GM18858 (cell line): ENCODE data around the gene EXTL1.

Experiments
- ATAC-seq: cut with Tn5 transposase; IDR thresholded peaks from one replicate; pipeline ENCODE4 v1.9.1; 2021; ENCODE audit not compliant: unreplicated experiment

EXTL1 gene

GRCh38 chr1:26041978-26042377 lies 20.4 kb downstream of the EXTL1 start:
- no peak for ATAC-seq

GRCh38 chr1:26043765-26044164 lies 22.2 kb downstream of the EXTL1 start:
- ATAC-seq, result no peak

- ATAC-seq, result no peak
Observed at GRCh38 chr1:26044414-26044813, 22.8 kb downstream of the EXTL1 start.

GRCh38 chr1:26044971-26045721 lies 23.6 kb downstream of the EXTL1 start:
- ATAC-seq, result no peak

GRCh38 chr1:26045722-26046245 lies 24.2 kb downstream of the EXTL1 start, which contains the start of gene SLC30A2:
SLC30A2 (minus strand) TSS chr1:26046118; CDS start chr1:26045896, 222 bp downstream.
- no peak for ATAC-seq

- no peak for ATAC-seq
Observed at GRCh38 chr1:26046246-26047095, 24.9 kb downstream of the EXTL1 start.

DNA sequence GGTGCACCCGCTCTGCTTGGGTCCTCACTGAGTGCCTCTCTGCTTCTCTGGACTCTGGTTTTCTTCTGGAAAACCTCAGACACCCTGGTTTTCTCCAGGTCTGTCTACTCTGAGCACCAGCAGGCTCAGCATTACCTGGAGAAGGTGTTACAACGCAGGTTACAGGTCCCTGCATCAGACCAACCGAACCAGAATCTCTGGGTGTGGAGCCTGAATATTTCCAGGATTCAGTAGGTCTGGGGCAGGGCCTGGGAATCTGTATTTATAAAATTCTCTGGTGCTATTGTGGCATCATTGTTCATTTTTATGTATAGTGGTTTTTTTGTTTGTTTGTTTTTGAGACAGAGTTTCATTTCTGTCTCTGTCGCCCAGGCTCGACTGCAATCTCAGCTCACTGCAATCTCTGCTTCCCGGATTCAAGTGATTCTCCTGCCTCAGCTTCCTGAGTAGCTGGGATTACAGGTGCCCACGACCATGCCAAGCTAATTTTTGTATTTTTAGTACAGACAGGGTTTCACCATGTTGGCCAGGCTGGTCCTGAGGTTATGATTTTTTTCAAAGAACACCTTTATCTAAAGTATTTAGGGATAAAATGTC lies 25.8 kb downstream of the EXTL1 start:
- ATAC-seq, result no peak

DNA sequence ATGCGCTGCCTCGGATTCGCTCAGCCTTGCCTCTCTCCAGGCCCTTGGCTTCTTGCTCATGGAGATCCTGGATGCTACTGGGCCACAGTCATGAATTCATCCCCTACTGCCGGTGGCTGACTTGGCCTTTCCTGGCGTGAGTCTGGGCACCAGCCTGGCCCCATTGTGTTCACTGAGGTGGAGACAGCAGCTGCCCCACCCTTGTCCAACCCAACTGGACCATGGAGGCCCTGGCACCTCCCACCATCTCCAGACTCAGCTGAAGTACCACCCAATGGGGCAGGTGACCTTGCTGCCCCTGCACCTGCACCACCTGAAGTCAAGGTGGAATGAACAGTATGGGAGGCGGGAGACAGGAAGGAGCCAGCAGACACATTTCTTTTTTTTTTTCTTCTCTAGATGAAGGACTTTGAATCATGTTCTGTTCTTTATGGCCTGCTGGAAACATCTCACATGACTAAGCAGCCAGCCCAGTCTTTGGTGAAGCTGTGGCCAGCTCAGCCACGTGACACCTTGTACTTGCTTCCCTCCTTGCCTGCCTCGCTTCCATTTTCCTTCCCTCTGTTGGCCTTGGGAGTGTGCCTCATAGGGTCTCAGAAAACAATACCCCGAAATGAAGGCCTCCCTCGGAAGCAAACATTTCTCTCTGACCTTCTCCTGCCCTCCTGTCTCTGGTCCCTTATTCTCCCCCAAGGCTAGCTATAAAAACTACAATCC lies 28.1 kb downstream of the EXTL1 start:
- no peak for ATAC-seq

DNA sequence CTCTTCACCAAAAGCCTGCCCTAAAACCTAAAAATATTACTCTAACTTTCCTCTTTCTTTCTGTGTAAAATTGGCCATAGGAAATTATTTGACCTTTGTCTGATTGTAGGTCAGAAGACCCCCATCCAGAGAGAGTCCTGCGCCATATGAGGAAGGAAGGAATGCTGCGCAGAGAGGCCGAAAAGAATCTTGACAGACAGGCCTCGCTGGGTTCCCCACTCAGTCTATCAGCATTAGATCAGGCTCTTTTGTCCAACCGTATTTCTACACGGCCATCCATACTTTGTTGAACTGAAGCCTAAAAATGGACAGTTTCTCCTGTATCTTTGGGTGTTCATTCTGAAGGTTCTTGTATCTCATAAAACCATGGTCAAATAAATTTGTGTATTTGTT lies 28.7 kb downstream of the EXTL1 start:
- no peak for ATAC-seq

DNA sequence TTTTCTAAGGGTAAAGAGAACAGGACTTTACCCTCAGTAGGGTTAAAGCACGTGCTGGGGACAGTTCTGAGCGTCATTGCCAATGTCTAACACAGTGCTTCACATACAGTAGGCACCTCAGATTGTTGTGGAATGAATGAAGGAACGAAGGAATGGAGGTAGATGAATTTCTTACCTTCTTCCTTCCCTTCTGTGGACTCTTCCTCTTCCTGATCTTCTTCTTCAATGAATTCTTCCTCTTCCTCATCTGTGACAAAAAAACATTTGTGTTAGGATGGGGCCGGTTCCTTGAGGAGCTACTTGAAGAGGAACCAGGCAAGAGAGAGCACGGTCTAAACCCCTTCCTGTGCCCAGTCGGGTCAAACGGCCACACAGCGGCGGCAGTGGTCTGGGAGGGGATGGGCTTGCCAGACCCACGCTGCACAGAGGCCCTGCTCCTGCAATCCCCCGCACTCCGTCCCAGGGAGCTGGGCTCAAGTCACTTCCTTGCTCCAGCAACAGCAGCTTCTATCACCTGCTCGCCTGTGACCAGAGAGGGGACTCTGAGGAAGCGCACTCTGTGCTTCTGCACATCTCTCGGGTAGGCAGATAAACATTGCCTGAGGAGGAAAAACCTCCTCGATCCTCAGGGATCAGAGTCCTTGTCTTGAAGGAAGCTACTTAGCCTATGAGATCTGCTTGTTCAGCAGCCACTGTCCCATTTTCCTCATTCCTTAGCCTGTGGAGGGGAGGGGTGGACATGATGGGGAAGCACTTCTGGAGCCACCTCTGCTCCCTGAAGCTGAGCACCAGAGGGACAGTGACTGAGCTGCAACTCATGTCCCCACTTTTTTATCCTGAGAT lies 32.4 kb downstream of the EXTL1 start:
- no peak for ATAC-seq

DNA sequence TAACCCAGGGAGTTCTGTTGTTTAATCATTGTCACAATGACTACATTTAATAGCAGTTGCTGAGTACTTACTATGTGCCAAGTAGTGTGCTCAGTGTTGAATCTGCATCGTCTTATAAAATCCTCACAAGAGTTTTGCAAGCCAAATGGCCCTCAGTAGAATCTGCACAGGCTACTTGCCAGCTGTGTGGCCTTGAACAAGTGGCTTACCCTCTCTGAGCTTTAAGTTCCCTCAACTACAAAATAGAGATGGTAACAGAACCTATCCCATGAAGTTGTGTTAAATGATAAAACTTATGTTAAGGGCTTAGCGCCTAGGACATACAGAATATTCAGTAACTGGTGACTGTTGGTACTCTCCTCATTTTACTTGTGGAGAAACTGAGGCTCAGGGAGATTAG lies 33.5 kb downstream of the EXTL1 start:
- no peak for ATAC-seq

DNA sequence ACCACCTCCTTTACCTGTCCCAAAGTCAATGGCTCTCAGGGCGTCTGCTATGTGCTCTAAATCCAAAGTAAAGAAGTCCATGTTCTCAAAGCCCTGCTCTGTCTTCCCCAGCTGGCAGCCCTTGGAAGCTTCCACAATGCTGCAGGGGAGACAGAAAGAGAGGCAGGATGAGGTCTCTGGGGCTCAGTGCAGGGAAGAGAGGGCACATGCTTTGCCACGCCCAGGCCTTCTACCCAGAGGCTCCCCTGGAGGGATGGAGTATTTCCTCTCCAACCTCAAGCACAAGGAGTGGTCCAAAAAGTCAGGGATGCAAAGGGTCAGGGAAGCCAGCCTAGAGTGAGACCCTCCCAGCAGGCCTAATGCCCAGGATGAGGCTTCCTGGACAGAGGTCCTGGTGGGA lies 35.6 kb downstream of the EXTL1 start:
- no peak for ATAC-seq

GRCh38 chr1:26058052-26058595 lies 36.5 kb downstream of the EXTL1 start:
- no peak for ATAC-seq

- ATAC-seq, result no peak
Observed at GRCh38 chr1:26059906-26060305, 38.3 kb downstream of the EXTL1 start.

- ATAC-seq, result no peak
Observed at GRCh38 chr1:26060832-26061574, 39.4 kb downstream of the EXTL1 start.

- ATAC-seq, result no peak
Observed at GRCh38 chr1:26064553-26064952, 43.0 kb downstream of the EXTL1 start.

DNA sequence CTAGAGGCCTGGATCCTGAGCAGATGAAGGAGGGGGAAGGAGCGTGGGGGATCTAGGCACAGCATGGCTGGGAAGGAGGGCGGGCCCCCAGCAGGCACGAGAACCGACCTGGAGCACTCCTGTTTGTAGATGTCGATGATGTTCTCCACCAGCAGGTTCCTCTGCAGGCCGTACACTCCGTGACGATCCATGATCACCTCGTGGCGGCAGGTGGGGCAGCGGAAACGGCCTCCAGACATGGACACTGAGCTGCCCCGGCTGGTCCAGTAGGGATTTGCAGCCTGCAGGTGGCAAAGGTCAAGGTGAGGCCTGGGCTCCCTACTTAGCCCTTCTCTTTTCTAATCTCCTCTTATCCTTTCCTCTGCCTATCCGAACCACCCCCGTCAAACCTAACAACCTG lies 44.6 kb downstream of the EXTL1 start:
- ATAC-seq, result no peak

DNA sequence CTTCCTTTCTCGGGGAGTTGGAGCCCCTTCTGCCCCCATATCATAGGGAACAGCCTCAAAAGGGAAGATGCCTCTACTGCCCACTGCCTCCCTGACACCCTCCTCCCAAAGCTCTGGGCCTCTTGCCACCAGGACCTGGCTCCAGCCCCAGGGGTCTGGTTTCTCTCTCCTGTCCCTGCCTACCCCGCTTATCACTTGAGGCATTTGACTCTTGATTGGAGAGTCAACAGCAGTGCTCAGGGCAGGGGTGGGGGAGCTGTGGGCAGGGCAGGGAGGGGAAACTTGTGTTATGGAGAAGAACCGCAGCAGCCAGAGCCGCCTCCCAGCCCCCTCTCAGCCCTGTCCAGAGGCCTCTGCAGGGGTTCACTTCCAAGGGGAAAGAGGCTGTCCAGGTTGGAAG lies 45.3 kb downstream of the EXTL1 start:
- ATAC-seq, result no peak

DNA sequence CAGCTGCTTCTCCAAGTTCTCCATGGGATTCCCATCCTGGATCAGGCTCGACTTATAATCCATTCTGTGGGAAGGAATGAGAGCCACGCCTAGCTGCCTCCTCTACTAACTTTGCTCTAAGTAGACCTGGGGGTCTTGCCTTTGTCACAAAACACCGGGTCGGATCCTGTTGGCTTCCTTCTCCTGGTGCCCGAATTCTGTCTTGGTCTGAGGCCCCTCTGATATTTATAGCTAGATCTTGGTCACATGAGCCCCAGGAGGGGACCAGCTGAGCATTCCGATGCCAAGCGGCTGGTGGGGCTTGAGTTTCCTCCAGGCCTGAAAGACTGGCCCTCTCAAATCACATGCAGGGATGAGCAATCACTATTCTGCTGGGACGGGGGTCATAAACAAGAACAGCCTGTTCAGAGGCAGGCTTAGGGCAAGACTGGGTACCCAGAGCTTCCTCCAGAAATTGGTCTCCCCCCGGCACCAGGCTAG lies 45.9 kb downstream of the EXTL1 start, which contains the start of gene TRIM63:
Gene TRIM63, minus strand, starts transcription at position 199 of the 480 bp plus-strand sequence. Its CDS starts 136 bp downstream, at position 63.
- no peak for ATAC-seq
